Erythroblast (primary cell): ENCODE measurements around the gene SPINT4.
A peak's percentile ranks its signal among the peaks of the same experiment; 100 is the strongest.
"Not testable (repeated sequence)": the region's sequence is repeated elsewhere in the genome, so short reads cannot be mapped to it uniquely, and the experiment has no call there.

ENCODE experiments used
- DNase-seq, 2 experiments: peaks; one replicate each; lab custom pipeline; 2025; lab: John Stamatoyannopoulos, UW
- GATA1 ChIP-seq: IDR thresholded peaks from 2 replicates; pipeline ENCODE4 v1.6.1; 2011; ENCODE audit warnings: low read depth, mild to moderate bottlenecking, control low read depth, low read length, moderate library complexity
- POLR2A ChIP-seq: IDR thresholded peaks from 2 replicates; pipeline ENCODE4 v1.6.1; 2011; ENCODE audit warnings: mild to moderate bottlenecking, low read length

Gene SPINT4

DNA sequence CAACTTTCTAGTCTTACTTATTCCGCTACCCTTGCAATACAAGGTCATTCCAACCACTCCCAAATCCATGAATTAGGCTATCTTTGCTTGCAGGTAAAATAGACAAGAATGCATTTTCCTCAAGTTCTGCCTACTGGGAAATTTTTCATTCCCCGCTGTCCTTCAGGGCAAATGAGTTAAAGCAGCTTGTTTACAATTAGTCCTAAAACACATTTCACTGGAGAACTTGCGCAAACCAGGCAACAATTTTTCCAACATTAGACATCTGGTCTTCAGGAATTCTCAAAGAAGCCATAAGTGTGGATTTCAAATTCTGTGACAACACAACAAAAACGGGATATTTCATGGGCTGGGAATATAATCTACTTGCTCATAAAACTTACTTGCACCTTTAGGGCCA, 20.4 kb downstream of the SPINT4 start:
- TF ChIP-seq GATA1: no peak
- TF ChIP-seq POLR2A: no peak
- DNase-seq: no peak

- DNase-seq: no peak
- no peak for TF ChIP-seq GATA1
- TF ChIP-seq POLR2A: no peak
Observed at GRCh38 chr20:45745015-45745414, 22.9 kb downstream of the SPINT4 start.

DNA sequence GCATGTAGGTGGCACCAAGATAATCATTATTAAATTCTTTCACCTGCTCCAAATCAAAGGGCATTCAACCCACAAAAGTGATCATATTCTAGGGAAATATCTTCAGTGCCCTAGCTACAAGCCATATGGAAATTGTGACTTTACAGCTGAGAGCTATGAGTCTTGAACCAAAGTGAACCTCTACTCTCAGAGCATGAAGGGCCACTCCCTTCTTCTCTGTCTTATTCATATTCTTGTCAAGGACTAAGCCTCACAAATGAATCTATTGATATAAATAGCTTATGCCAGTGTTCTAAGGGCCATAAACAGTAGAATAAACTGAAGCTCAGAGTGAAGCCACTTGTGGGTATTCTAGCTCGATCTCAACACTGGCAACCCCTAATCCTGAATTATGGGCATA, 29.6 kb downstream of the SPINT4 start:
- TF ChIP-seq GATA1: no peak
- TF ChIP-seq POLR2A: no peak
- no peak for DNase-seq

DNA sequence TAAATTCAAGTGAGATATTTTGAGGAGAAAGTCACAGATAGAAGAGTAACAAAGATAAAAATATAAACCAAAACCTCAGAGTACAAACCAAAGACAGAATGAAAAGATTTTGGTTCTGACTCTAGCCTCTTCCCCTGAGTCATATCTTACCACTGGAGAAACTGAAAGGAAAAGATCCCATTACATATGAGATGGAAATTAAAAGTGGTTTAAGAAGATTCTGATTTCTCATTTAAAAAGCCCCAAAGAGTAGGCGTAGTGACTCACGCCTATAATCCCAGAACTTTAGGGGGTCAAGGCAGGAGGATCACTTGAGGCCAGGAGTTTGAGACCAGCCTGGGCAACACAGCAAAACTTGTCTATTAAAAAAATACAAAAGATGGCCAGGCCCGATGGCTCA, 30.6 kb downstream of the SPINT4 start:
- TF ChIP-seq POLR2A (no peak), GATA1 (no peak)
- DNase-seq: no peak

DNA sequence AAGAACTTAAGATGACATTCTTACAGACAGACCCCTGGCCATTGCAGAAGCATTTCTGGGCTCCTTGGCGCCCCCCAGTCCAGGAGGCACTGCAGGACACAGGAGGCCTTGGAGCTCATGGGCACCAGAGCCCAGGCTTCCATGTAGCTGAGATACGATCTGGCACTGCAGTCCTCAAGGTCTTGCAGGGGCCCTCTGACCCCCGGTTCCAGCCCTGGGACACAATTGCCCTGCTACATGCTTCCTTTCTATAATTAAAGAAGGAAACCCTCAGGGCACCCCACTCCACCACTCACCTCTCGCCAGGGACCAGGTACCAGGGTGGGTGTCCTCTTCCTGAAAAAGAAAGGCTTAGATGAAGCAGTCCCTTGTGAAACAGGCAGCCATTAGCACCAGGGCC, 35.9 kb downstream of the SPINT4 start:
- TF ChIP-seq POLR2A (no peak), GATA1 (no peak)
- DNase-seq: no peak

- DNase-seq: not testable (repeated sequence)
Observed at GRCh38 chr20:45759921-45760320, 37.8 kb downstream of the SPINT4 start.

DNA sequence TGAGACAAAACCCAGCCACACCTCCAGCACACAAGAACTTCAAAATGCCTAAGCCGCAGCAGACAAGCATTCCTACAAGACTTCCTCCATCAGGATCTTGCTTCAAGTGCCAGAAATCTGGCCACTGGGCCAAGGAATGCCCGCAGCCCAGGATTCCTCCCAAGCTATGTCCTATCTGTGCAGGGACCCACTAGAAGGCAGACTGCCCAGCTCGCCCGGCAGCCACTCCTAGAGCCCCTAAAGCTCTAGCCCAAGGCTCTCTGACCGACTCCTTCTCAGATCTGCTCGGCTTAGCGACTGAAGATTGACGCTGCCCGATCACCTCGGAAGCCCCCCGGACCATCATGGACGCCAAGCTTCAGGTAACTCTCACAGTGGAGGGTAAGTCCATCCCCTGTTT, 39.8 kb downstream of the SPINT4 start:
- not testable (repeated sequence) for DNase-seq

DNA sequence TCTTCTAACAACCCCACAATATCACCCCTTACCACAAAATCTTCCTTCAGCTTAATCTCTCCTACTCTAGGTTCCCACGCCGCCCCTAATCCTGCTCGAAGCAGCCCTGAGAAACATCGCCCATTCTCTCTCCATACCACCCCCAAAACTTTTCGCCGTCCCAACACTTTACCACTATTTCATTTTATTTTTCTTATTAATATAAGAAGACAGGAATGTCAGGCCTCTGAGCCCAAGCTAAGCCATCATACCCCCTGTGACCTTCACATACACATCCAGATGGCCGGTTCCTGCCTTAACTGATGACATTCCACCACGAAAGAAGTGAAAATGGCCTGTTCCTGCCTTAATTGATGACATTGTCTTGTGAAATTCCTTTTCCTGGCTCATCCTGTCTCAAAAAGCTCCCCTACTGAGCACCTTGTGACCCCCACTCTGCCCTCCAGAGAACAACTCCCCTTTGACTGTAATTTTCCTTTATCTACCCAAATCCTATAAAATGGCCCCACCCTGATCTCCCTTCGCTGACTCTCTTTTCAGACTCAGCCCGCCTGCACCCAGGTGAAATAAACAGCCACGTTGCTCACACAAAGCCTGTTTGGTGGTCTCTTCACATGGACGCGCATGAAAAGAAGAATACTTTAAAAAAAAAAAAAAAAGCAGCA, 42.6 kb downstream of the SPINT4 start:
- DNase-seq: not testable (repeated sequence)

GRCh38 chr20:45765307-45765875, 43.2 kb downstream of the SPINT4 start:
- DNase-seq: no peak
- TF ChIP-seq POLR2A (no peak), GATA1 (no peak)

DNA sequence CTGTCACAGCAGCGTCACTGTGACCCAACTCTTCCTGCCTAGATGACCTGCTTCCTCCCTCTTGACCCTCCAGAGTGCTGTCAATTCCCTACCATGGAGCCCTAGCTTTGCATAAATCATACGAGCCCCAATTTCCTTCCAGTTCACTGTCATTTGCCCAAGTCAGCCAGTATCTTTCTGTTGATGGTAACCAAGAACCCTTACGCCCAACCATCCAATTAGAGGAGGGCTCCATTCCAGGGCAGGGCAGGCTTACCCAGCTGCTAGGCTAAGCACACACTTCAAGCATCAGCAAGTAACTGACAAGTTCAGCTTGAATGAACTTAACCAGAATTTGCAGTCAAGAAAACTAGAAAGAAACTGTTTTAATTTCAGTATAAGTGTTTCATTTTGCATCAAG, 43.8 kb downstream of the SPINT4 start:
- TF ChIP-seq GATA1: no peak
- TF ChIP-seq POLR2A: no peak

DNA sequence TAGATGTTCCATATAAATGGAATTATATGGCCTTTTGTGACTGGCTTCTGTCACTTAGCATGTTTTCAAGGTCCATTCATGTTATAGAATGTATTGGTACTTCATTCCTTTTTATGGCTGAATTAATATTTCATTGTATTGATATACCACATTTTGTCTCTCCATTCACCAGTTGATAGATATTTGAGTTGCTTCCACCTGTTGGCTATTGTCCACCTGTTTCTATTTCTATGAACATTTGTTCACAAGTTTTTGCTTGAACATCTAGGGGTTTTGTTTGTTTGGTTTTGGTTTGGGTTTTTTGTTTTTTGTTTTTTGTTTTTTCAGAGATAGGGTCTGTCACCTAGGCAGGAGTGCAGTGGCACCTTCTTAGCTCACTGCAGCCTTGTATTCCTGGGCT, 46.3 kb downstream of the SPINT4 start:
- no peak for DNase-seq
- no peak for TF ChIP-seq GATA1
- TF ChIP-seq POLR2A: no peak

More for the DNA sequence above, 43.8 kb downstream of the SPINT4 start:
- no peak for DNase-seq

GRCh38 chr20:45771182-45771759, 49.1 kb downstream of the SPINT4 start:
- DNase-seq: peak; percentile 79 to 89
- TF ChIP-seq POLR2A: no peak
- no peak for TF ChIP-seq GATA1

- no peak for DNase-seq
- TF ChIP-seq GATA1 (no peak), POLR2A (no peak)
Observed at GRCh38 chr20:45772693-45773092, 50.5 kb downstream of the SPINT4 start.

DNA sequence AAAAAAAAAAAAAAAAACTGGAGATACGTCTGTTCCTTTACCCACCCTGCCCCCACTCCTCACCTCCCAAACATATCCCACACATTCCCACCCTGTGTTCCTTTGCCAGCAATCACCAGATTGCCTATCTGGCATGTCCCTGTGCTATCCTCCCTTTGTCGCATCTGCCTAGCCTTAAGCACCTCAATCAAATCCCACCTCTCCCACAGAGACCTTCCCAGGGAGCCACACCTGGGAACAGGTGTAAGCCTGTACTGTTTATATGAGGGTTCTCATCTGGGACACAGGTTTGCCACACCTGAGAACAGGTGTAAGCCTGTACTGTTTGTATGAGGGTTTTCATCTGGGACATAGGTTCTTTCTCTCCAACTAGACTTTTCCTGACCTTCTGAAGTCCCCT, 52.8 kb downstream of the SPINT4 start:
- no peak for TF ChIP-seq POLR2A
- TF ChIP-seq GATA1: no peak
- no peak for DNase-seq

DNA sequence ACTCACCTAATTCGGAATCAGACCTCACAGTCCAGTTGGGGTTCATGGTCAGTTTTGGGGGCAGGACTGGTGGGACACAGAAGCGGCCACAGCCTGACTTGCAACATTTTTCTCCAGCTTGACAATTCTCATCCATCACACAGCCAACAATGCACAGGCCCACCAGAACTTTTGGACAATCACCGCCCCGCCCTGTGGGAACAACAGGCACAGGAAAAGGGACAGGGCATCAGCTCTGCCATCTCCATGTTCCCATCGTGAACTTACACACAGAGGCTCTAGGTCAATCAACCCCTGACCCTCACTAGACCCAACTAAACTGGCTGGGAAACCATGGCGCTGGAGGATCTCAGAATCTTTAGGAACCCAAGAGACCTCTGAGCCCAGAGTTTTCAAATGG, 53.3 kb downstream of the SPINT4 start:
- TF ChIP-seq GATA1 (no peak), POLR2A (no peak)
- DNase-seq: no peak
